ENCODE data around the gene SEMA6A.

Gene SEMA6A

GRCh38 chr5:116517488-116517887, 57.1 kb downstream of the SEMA6A start:
- H3K4me2 ChIP-seq: no peak overlapping the region

DNA sequence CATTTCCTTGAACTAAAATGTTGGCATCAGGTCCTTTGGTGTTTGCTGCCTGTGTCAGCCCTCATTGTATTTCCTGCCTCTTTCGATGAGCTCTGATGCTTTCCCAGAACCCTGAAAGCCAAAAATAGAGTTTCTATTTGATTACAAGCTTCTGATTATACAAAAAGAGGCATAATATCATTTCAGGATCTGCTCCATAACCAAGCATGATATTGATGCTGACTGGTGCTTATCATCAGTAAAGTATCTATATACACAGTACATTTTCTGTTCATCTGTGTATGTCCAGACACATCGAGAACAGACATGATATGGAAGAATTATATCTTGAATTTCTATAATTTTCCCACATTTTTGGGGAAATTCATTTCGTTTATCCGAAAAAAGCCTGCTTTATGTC, 58.6 kb downstream of the SEMA6A start:
- Histone ChIP-seq H3K79me2 (ENCODE audit: insufficient read depth, low read depth) (no peaks in the 10 kb centered on the region), H3K4me1 (ENCODE audit: low read depth, poor library complexity, severe bottlenecking) (no peaks in the 10 kb centered on the region), H4K20me1 (ENCODE audit: insufficient read depth) (no peaks in the 10 kb centered on the region), H3K4me3 (IDR thresholded peaks at IDR 0.05; ENCODE audit: insufficient read depth, low read depth, low read length) (no peak overlapping the region), H2AFZ (ENCODE audit: low read depth) (no peak overlapping the region), H3K27me3 (ENCODE audit: insufficient read depth, low read depth) (no peaks in the 10 kb centered on the region), H3K27ac (no peak overlapping the region), H3K36me3 (ENCODE audit: insufficient read depth) (no peaks in the 10 kb centered on the region), H3K9ac (no peak overlapping the region), H3K4me2 (no peak overlapping the region)
- no peak for TF ChIP-seq CTCF (conservative IDR thresholded peaks at IDR 0.05; ENCODE audit: low read depth, low read length)

More at GRCh38 chr5:116517488-116517887, 57.1 kb downstream of the SEMA6A start:
- H2AFZ ChIP-seq (ENCODE audit: low read depth): no peak overlapping the region
- no peak for TF ChIP-seq CTCF (conservative IDR thresholded peaks at IDR 0.05; ENCODE audit: low read depth, low read length)
- no peaks in the 10 kb centered on the region for H3K27me3 ChIP-seq (ENCODE audit: insufficient read depth, low read depth)
- no peak overlapping the region for H3K27ac ChIP-seq
- H3K4me3 ChIP-seq (IDR thresholded peaks at IDR 0.05; ENCODE audit: insufficient read depth, low read depth, low read length): no peak overlapping the region
- no peaks in the 10 kb centered on the region for H3K36me3 ChIP-seq (ENCODE audit: insufficient read depth)
- no peak overlapping the region for H3K9ac ChIP-seq
- no peaks in the 10 kb centered on the region for H3K79me2 ChIP-seq (ENCODE audit: insufficient read depth, low read depth)
- no peaks in the 10 kb centered on the region for H4K20me1 ChIP-seq (ENCODE audit: insufficient read depth)
- no peaks in the 10 kb centered on the region for H3K4me1 ChIP-seq (ENCODE audit: low read depth, poor library complexity, severe bottlenecking)

- no peaks in the 10 kb centered on the region for H4K20me1 ChIP-seq (ENCODE audit: insufficient read depth)
- no peaks in the 10 kb centered on the region for H3K36me3 ChIP-seq (ENCODE audit: insufficient read depth)
- no peak for TF ChIP-seq CTCF (conservative IDR thresholded peaks at IDR 0.05; ENCODE audit: low read depth, low read length)
- no peaks in the 10 kb centered on the region for H3K4me1 ChIP-seq (ENCODE audit: low read depth, poor library complexity, severe bottlenecking)
- no peak overlapping the region for H3K4me3 ChIP-seq (IDR thresholded peaks at IDR 0.05; ENCODE audit: insufficient read depth, low read depth, low read length)
- H2AFZ ChIP-seq (ENCODE audit: low read depth): no peak overlapping the region
- no peaks in the 10 kb centered on the region for H3K27me3 ChIP-seq (ENCODE audit: insufficient read depth, low read depth)
- no peak overlapping the region for H3K9ac ChIP-seq
- no peak overlapping the region for H3K27ac ChIP-seq
- no peak overlapping the region for H3K4me2 ChIP-seq
- no peaks in the 10 kb centered on the region for H3K79me2 ChIP-seq (ENCODE audit: insufficient read depth, low read depth)
Observed at GRCh38 chr5:116514421-116514970, 60.1 kb downstream of the SEMA6A start.

DNA sequence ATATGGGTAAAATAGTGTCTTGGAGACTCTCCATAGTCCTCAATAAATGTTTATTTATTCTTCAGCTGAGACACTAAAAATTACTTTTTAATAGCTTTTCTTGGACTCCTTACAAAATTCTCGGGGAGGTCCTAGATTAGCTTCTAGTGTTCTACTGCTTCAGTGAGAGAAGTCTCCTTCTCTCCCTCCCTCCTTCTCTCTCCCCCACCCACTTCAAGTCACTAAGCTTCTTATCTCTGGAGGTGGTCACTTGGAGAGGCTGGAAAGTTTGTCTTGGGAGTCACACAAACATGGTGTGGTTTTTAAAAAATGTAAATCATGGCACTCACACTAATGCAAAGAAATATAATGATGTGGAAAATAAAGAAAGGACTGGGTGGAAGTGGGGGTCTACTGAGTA, 64.1 kb downstream of the SEMA6A start:
- H3K9ac ChIP-seq: no peak overlapping the region
- no peak overlapping the region for H2AFZ ChIP-seq (ENCODE audit: low read depth)
- H3K36me3 ChIP-seq (ENCODE audit: insufficient read depth): no peaks in the 10 kb centered on the region
- no peaks in the 10 kb centered on the region for H3K79me2 ChIP-seq (ENCODE audit: insufficient read depth, low read depth)
- H3K4me2 ChIP-seq: no peak overlapping the region
- H3K4me1 ChIP-seq (ENCODE audit: low read depth, poor library complexity, severe bottlenecking): no peaks in the 10 kb centered on the region
- no peak overlapping the region for H3K27ac ChIP-seq
- no peaks in the 10 kb centered on the region for H3K27me3 ChIP-seq (ENCODE audit: insufficient read depth, low read depth)
- TF ChIP-seq CTCF (conservative IDR thresholded peaks at IDR 0.05; ENCODE audit: low read depth, low read length): no peak
- H4K20me1 ChIP-seq (ENCODE audit: insufficient read depth): no peaks in the 10 kb centered on the region
- no peak overlapping the region for H3K4me3 ChIP-seq (IDR thresholded peaks at IDR 0.05; ENCODE audit: insufficient read depth, low read depth, low read length)

Measured in KMS-11 (cell line).